SK-N-SH (cell line): ENCODE results near the gene SERPINA3.

Experiments
- CTCF ChIP-seq: fragments of 200-600 bp; sonication (generic); IDR thresholded peaks from 2 replicates; pipeline ENCODE4 v1.6.1; 2017; ENCODE audit warnings: antibody characterized with exemption, mild to moderate bottlenecking, moderate library complexity
- EP300 ChIP-seq, 2 experiments: IDR thresholded peaks; 2 replicates each; pipeline versions ENCODE4 v1.4.0 to v1.6.1; 2012; ENCODE audit warnings: borderline replicate concordance in 1 of 2, low read depth in 1 of 2, low read length in 1 of 2
- PBX3 ChIP-seq: IDR thresholded peaks from 2 replicates; pipeline ENCODE4; 2012
- REST ChIP-seq: IDR thresholded peaks from 2 replicates; pipeline ENCODE4 v1.6.1; 2012; ENCODE audit warnings: mild to moderate bottlenecking, low read depth, low read length, moderate library complexity
- RFX5 ChIP-seq: IDR thresholded peaks from 2 replicates; pipeline ENCODE4 v1.6.1; 2012; ENCODE audit warnings: mild to moderate bottlenecking, improper control_type of control experiment, low read length
- USF1 ChIP-seq: IDR thresholded peaks from 2 replicates; pipeline ENCODE4 v1.4.0; 2012; ENCODE audit warnings: low read depth, borderline replicate concordance
- ZBTB33 ChIP-seq: IDR thresholded peaks from 2 replicates; pipeline ENCODE4 v1.4.0; 2012; ENCODE audit warnings: low read depth, borderline replicate concordance

GRCh38 chr14:94570002-94570400, 42.2 kb upstream of the SERPINA3 start:
- TF ChIP-seq CTCF (no peak), PBX3 (no peak), EP300 (IDR thresholded peaks at IDR 0.05; ENCODE audit: borderline replicate concordance in 1 of 2, low read depth in 1 of 2, low read length in 1 of 2) (no peak), RFX5 (no peak), REST (no peak), ZBTB33 (no peak), USF1 (no peak)
